Spleen (tissue), 7 donors: ENCODE data around the gene IFNLR1.

Experiments used
- CTCF ChIP-seq, 11 experiments: fragments of 200-600 bp in 7 of 11; fragments of 450-650 bp in 4 of 11; sonication (generic) in 4 of 11; IDR thresholded peaks in 8 of 11; conservative IDR thresholded peaks in 3 of 11; 1 replicate in 7 of 11; 2 replicates in 4 of 11; pipeline versions ENCODE4 v1.4.0 to v1.8.0; 2016 to 2021; ENCODE audit warnings: antibody characterized with exemption in 11 of 11, inconsistent platforms in 4 of 11, mild to moderate bottlenecking in 1 of 11
- POLR2A ChIP-seq, 3 donors: fragments of 450-650 bp; IDR thresholded peaks; one replicate each; pipeline ENCODE4 v1.5.1; 2017; ENCODE audit warnings: antibody characterized with exemption in 3 of 3, mild to moderate bottlenecking in 1 of 3
- donor health status: DM: no; HTN: no; CAD: no; lungs with moderate emphysema.
- donor health status: DM: no; HTN: no; CAD: no.
- donor health status: DM: no; HTN: no; CAD: no.

GRCh38 chr1:24195874-24196273, 8.8 kb upstream of the IFNLR1 start:
- no peak for TF ChIP-seq POLR2A (IDR thresholded peaks at IDR 0.05)
- TF ChIP-seq CTCF (IDR thresholded peaks at IDR 0.05 in 8 of 11, conservative IDR thresholded peaks at IDR 0.05 in 3 of 11) = no peak
